Stimulated activated CD4-positive, alpha-beta T cell treated with anti-CD3 and anti-CD28 coated beads, TNF-alpha, amount 100 ng/mL, for 1 hour (primary cell): Measurements from ENCODE around the gene NCAPD2.
A peak's percentile ranks its signal among the peaks of the same experiment; 100 is the strongest.

Source experiments
- DNase-seq, 3 donors: peaks; one replicate each; pipeline ENCODE4 v3.0.0-alpha.2; 2020; ENCODE audit warnings: low read depth in 3 of 3, low spot score in 1 of 3

NCAPD2 gene, protein sequence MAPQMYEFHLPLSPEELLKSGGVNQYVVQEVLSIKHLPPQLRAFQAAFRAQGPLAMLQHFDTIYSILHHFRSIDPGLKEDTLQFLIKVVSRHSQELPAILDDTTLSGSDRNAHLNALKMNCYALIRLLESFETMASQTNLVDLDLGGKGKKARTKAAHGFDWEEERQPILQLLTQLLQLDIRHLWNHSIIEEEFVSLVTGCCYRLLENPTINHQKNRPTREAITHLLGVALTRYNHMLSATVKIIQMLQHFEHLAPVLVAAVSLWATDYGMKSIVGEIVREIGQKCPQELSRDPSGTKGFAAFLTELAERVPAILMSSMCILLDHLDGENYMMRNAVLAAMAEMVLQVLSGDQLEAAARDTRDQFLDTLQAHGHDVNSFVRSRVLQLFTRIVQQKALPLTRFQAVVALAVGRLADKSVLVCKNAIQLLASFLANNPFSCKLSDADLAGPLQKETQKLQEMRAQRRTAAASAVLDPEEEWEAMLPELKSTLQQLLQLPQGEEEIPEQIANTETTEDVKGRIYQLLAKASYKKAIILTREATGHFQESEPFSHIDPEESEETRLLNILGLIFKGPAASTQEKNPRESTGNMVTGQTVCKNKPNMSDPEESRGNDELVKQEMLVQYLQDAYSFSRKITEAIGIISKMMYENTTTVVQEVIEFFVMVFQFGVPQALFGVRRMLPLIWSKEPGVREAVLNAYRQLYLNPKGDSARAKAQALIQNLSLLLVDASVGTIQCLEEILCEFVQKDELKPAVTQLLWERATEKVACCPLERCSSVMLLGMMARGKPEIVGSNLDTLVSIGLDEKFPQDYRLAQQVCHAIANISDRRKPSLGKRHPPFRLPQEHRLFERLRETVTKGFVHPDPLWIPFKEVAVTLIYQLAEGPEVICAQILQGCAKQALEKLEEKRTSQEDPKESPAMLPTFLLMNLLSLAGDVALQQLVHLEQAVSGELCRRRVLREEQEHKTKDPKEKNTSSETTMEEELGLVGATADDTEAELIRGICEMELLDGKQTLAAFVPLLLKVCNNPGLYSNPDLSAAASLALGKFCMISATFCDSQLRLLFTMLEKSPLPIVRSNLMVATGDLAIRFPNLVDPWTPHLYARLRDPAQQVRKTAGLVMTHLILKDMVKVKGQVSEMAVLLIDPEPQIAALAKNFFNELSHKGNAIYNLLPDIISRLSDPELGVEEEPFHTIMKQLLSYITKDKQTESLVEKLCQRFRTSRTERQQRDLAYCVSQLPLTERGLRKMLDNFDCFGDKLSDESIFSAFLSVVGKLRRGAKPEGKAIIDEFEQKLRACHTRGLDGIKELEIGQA (N-terminal part only)

DNA sequence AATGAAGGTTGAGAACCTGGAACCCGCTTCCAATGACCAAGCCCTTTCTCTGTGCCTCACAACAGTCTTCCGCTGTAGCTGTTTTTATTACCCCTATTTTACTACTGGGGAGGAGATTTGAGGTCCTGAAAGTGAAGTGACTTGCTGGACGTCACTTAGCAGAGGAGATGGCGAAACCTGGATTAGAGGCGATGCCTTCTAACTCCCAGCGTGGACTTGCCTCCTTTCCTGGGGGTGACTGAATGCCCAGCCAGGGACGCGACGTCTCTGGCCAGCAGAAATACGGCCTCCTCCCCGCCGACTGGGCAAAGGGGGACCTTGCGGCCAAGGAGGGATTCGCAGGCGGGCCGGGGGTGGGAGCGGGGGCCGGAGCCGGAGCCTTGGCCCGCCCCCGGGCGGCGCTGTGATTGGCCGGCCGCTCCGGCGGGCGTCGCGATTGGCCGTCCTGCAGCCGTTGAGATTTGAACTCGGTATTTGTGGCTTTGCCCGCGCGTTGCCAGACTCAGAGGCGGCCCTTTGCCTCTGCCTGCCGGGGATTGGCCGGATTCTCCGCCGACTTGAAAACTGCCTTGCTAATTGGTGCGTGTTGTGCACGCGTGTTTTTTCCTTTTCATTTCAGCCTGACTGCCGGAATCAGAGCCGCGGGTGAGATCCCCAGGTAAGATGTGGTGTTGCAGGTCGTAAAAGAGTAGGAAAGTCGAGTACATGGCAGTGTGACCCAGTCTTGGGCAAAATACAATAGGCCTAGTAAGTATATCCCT is at the start of gene NCAPD2:
Gene NCAPD2, plus strand, starts transcription at position 606 of the 761 bp plus-strand sequence. CDS start 997 bp downstream, outside the sequence.
- DNase-seq, result peak; percentile 82 to 86 (median 85)

DNA sequence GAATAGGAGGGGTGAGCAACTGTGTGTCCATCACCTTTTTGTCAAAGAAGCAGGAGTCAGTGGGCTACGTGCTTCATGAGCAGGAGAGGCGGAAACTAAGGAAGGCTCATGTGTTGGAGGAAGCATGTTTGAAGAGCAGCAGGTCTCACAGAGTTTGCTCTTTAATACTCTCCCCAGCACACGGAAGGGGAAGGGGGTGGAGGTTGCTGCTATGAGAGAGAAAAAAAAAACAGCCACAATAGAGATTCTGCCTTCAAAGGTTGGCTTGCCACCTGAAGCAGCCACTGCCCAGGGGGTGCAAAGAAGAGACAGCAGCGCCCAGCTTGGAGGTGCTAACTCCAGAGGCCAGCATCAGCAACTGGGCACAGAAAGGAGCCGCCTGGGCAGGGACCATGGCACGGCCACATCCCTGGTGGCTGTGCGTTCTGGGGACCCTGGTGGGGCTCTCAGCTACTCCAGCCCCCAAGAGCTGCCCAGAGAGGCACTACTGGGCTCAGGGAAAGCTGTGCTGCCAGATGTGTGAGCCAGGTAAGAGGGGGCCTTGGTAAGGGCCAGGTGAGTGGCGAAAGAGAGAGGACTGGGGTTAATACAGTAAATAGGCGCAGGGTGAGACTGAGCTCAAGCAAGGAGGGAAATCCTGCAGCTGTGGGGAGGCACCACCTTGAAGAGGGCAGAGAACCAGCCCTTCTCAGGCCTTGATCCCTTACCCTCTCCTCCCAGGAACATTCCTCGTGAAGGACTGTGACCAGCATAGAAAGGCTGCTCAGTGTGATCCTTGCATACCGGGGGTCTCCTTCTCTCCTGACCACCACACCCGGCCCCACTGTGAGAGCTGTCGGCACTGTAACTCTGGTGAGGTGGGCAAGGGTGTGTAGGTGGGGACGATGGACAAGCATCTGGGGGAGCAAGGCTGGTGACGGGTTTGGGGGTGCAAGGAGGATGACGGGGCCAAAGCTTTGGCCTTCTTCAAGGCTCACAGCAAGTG is 48.9 kb upstream of the NCAPD2 start, which contains the start of gene CD27:
Gene CD27, plus strand, starts transcription at position 252 of the 985 bp plus-strand sequence. Its CDS starts 141 bp downstream, at position 393.
- no peak for DNase-seq

DNA sequence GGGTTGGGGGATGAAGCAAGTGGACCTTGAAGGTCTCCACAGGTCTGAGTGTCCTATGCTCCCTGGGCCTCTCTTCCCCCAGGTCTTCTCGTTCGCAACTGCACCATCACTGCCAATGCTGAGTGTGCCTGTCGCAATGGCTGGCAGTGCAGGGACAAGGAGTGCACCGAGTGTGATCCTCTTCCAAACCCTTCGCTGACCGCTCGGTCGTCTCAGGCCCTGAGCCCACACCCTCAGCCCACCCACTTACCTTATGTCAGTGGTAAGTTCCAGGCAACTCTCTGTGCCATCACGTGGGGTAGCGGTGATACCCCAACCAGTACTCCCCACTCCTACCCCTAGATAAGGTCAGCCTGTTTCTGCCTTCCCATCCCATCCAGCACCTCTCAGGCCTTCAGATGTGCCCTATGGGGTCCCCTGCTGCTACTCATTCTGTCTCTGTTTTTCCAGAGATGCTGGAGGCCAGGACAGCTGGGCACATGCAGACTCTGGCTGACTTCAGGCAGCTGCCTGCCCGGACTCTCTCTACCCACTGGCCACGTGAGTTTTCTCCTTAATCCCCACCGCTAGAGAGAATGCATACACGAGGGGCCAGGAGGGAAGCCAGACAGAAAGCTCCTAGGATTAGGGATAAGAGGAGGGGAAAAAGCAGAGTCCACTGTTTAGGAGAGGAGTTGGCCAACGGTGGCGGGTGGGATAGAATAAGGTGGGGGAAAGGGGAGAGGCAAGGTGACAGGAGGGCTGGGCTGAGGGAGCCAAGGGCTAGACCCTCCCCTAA is 43.6 kb upstream of the NCAPD2 start:
- no peak for DNase-seq

DNA sequence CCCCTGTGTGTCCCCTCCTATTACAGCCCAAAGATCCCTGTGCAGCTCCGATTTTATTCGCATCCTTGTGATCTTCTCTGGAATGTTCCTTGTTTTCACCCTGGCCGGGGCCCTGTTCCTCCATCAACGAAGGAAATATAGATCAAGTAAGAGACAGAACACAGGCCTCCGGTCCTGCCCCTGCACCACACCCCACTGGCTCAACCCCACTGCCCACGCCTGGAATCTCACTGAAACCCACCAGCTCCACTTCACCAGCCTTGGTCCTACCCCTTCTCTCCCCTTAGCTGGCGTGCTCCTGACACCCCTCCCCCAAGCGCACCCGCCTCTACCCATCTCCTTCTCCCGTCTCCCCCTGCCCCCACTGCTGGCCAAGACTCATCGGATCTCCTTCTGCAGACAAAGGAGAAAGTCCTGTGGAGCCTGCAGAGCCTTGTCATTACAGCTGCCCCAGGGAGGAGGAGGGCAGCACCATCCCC is 43.0 kb upstream of the NCAPD2 start:
- no peak for DNase-seq

DNA sequence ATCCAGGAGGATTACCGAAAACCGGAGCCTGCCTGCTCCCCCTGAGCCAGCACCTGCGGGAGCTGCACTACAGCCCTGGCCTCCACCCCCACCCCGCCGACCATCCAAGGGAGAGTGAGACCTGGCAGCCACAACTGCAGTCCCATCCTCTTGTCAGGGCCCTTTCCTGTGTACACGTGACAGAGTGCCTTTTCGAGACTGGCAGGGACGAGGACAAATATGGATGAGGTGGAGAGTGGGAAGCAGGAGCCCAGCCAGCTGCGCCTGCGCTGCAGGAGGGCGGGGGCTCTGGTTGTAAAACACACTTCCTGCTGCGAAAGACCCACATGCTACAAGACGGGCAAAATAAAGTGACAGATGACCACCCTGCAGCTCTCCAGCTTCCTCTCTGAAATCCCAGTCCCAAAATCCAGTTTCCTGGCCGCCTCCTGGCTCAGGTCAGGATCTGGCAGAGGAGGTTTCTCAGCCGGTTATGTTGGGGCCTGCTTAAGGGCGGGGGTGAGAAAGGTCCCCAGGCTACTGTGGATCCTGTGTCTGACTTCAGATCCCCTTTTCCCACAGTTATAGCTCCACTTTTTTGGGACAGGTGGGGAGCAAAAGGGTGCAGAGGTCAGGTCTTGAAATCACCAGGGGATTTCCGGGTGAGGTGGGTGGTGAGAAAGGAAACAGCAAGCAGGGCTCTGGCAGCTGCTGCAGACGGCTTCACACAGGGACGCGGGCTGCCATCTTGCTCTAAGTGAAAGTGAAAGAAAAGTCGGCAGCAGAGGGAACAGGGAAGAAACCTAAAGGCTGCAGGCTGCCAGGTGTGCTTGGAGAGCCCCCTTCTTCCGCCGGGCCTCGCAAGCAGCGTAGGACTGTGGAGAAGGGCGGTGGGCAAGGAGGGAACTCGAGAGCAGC is 42.3 kb upstream of the NCAPD2 start, which contains the start of gene TAPBPL:
Gene TAPBPL, plus strand, starts transcription at position 695 of the 897 bp plus-strand sequence. CDS start 207 bp downstream, outside the sequence.
- DNase-seq, result peak; percentile 57 to 62 (median 60)

DNA sequence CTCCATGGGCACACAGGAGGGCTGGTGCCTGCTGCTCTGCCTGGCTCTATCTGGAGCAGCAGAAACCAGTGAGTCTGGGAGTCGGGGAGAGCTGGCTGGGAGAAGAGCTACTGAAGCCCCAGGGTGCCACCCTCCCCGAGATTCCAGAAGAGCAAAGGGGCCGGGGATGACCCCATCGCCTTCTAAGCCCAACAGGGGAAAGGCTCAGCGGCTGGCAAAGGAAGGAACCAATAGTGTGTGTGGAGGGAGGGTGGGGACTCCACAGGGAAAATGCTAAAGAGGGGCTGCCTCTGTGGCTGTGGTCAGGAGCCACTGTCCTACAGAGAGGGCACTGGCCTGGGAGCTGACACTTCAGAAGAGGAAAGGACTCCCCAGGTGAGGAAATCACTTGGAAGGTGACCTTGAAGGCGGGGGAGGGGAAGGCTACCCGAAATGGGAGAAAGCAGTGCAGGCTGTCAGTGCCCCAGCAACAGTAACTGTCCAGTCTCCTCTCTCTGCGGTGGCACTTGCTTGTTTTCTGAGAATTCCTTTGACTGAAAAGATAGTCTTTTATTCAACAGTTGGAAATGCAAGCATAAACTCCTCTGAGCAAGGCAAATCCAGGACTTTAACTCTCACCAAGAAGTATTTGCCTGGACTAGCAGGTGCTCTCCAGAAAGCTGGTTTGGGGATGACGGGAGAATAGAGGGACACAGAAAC is 41.5 kb upstream of the NCAPD2 start:
- no peak for DNase-seq

DNA sequence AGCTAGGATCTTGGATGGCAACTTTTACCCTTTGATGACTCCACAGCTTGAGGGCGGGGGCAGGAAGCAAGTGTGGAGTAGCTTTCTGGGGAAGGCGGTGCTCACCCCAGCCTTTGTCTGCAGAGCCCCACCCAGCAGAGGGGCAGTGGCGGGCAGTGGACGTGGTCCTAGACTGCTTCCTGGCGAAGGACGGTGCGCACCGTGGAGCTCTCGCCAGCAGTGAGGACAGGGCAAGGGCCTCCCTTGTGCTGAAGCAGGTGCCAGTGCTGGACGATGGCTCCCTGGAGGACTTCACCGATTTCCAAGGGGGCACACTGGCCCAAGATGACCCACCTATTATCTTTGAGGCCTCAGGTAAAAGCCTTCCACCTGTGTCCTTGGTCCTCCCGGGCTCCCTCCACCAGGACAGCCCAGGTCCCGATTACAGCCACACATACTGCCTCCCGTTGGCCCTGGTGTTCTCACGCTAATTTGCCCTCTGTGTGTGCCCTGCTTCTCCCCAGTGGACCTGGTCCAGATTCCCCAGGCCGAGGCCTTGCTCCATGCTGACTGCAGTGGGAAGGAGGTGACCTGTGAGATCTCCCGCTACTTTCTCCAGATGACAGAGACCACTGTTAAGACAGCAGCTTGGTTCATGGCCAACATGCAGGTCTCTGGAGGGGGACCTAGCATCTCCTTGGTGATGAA is 40.8 kb upstream of the NCAPD2 start:
- no peak for DNase-seq

DNA sequence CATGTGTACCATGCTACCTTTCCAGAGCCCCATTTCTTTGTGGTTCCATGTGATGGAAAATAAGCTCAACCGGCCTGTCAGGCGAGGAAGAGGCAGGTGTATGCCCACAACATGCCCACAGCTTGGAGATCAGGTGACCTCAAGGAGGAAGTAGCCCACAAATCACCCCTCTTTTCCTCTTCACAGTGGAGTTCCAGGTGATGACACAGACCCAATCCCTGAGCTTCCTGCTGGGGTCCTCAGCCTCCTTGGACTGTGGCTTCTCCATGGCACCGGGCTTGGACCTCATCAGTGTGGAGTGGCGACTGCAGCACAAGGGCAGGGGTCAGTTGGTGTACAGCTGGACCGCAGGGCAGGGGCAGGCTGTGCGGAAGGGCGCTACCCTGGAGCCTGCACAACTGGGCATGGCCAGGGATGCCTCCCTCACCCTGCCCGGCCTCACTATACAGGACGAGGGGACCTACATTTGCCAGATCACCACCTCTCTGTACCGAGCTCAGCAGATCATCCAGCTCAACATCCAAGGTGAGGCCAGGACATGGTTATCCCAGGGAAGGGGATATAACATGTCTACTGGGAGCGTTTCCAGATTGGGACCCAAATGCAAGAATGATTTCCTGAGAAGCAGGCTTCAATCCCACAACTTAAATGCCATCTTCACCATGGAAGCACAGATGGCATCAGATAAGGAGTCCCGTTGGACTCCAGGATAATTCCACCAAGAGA is 36.5 kb upstream of the NCAPD2 start:
- DNase-seq, result no peak

DNA sequence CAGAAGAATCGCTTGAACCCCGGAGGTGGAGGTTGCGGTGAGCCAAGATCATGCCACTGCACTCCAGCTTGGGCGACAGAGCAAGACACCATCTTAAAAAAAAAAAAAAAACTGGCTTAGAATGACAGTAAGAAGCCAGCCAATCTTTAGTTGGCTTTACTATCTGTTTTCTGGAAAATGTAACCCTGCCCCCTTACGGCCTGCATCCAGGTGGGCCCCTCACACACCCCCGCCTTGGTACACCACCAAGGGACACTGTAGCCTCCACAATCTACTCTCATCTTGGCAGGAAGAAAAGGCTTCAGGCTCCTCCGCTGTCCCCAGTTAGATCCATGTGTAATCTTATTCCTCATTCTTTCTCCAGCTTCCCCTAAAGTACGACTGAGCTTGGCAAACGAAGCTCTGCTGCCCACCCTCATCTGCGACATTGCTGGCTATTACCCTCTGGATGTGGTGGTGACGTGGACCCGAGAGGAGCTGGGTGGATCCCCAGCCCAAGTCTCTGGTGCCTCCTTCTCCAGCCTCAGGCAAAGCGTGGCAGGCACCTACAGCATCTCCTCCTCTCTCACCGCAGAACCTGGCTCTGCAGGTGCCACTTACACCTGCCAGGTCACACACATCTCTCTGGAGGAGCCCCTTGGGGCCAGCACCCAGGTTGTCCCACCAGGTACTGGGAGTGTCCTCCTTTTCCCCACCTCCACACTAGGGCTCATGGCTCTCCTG is 35.5 kb upstream of the NCAPD2 start:
- DNase-seq, result no peak

DNA sequence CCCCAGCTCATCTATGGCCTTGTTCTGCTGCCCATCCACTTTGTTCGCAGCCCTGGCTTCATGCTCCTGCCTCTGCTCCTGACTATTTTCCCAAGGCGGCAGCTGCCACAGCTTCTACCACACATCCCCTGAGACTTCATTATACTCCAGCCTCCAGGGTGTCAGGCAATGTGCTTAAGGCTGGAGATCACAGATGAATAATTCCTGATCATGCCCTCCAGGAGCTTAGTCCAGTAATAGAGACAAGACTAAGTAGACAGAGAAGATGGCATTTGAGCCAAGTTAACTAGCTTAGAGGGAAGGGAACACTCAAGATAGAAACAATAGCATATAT is 34.9 kb upstream of the NCAPD2 start:
- DNase-seq, result no peak

DNA sequence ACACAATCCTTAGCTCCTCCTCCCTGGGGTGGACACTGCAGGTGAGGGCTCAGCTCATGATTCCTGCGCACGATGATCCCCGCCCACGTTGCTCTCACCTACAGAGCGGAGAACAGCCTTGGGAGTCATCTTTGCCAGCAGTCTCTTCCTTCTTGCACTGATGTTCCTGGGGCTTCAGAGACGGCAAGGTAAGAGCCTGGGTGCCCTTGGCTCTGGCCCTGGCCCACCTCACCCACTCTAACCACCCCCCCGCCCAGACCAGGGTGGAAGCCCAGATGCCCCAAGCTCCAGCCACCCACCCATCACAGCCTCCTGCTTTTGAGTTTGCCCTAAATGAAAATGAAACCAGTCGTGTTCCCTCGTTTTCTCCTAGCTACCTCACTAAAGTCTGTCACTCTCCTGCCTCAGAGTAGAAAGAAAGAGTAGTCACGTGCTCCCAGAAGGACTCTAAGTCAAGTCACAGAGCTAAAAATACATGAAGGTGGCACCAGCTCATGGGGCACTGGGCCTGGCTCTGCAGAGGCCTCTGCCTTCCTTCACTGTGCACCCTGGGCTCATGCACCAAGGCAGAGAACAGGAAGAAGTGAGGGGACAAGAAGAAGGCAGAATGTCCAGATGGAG is 33.0 kb upstream of the NCAPD2 start:
- no peak for DNase-seq

DNA sequence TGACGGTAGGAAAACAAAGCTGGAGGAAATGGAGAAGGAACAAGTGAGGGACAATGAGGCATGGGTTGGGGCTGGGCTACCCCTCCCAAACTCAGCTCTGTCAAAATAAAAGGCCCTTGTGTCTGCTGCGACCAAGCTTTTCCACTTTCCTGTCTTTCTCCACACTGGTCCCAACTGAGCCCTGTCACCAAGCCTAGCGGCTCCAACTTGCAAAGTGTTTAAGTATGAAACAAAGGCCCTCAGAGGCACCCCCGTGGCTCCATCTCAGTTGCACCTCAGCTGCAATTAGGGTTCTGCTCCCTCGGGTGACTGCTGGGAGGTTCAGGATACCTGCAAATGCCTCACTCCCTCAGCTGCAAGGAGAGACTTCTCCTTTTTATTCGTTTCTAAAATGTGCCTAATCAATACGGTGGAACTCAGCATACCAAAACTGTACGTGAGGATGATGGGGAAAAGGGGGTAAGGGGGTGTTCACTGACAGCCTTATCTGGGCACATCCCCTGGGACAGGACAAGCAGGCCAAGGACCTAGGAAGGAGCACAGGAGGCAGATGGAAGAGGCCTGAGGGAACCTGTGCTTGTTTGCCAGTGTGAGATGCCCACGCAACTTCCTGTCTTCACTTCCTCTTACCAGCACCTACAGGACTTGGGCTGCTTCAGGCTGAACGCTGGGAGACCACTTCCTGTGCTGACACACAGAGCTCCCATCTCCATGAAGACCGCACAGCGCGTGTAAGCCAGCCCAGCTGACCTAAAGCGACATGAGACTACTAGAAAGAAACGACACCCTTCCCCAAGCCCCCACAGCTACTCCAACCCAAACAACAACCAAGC is 32.3 kb upstream of the NCAPD2 start:
- DNase-seq, result peak in 2 of 3 donors; percentile 55 to 58
